Measurements from ENCODE around the gene TBC1D4. TPM values are rescaled to one million over a fixed set of nuclear protein-coding genes. Genes with fewer than 3 reads are reported as not detected.

TBC1D4 gene
- total RNA-seq, 4 donors from 2014 or later: 20.2 to 74.7 (median 30.9) TPM

DNA sequence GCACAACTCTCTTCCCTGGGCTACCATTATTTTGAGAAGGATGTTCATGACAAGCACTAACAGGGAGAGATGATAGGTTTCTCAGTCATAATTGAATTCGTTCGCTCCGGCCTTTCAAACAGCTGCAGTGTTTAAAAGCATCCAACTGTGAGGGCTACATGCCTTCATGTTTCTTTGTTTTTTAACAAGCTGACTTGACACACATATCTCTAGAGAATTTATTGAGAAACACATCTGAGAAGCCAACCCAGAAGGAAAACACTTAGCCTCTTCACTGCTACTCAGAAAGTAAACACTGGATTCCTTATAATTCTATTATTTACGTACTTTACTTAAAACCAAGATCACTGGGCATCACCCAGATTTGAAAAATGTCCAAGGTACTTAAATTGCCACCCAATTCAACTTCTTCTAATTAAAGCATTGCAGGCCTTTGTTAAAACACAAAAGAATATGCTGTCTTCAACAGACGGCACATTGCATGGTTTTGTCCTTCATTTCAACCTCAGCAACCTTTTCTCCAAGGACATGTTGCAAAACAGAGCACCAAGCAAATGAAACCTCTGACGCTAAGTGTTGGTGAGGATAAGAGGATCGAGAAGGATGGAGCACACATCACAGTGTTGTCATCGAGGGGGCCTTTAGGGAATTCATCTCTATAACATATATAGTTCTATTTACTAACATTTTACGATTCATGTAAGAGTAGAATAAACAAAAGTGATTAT is 75.8 kb downstream of the TBC1D4 start:
- Histone ChIP-seq H3K4me3 (no peak overlapping the region), H3K36me3 (no peaks in the 10 kb centered on the region), H3K27me3 (no peaks in the 10 kb centered on the region), H3K27ac (peak overlapping the region; percentile 1 to 50), H3K4me1 (no peaks in the 10 kb centered on the region), H3K9me3 (no peaks in the 10 kb centered on the region)
- TF ChIP-seq POLR2A (IDR thresholded peaks at IDR 0.05): no peak
- TF ChIP-seq, protein P1, sequence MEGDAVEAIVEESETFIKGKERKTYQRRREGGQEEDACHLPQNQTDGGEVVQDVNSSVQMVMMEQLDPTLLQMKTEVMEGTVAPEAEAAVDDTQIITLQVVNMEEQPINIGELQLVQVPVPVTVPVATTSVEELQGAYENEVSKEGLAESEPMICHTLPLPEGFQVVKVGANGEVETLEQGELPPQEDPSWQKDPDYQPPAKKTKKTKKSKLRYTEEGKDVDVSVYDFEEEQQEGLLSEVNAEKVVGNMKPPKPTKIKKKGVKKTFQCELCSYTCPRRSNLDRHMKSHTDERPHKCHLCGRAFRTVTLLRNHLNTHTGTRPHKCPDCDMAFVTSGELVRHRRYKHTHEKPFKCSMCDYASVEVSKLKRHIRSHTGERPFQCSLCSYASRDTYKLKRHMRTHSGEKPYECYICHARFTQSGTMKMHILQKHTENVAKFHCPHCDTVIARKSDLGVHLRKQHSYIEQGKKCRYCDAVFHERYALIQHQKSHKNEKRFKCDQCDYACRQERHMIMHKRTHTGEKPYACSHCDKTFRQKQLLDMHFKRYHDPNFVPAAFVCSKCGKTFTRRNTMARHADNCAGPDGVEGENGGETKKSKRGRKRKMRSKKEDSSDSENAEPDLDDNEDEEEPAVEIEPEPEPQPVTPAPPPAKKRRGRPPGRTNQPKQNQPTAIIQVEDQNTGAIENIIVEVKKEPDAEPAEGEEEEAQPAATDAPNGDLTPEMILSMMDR (IDR thresholded peaks at IDR 0.05): no peak
- no peak for DNase-seq
- intact Hi-C loops (cut with DNase I; ENCODE audit: low total_unique reads): no loop called here

DNA sequence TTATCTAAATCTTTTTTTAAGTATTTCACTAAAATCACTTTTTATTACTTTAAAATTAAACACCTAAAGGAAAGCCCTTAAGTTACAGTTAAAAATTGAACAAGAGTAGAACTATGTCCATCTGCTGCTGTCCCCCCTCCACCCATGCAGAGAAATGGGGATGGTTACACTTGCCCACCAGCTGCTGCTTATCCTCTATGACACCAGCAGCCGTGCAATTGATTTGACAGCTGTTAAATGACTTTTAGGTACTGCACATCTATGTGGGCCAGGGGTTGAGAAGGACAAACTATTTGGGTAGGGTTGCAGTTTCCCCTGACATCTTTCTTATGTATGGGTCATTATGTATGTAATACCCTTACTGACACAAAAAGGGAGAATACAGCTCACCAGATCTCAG is 77.2 kb downstream of the TBC1D4 start:
- TF ChIP-seq, protein P1 (IDR thresholded peaks at IDR 0.05): no peak
- TF ChIP-seq POLR2A (IDR thresholded peaks at IDR 0.05): no peak
- H3K9me3 ChIP-seq: no peaks in the 10 kb centered on the region
- no peak for DNase-seq
- H3K27me3 ChIP-seq: no peaks in the 10 kb centered on the region
- no peak overlapping the region for H3K27ac ChIP-seq
- H3K4me3 ChIP-seq: no peak overlapping the region
- no peaks in the 10 kb centered on the region for H3K4me1 ChIP-seq
- intact Hi-C loops (cut with DNase I; ENCODE audit: low total_unique reads): no loop called here
- no peaks in the 10 kb centered on the region for H3K36me3 ChIP-seq

DNA sequence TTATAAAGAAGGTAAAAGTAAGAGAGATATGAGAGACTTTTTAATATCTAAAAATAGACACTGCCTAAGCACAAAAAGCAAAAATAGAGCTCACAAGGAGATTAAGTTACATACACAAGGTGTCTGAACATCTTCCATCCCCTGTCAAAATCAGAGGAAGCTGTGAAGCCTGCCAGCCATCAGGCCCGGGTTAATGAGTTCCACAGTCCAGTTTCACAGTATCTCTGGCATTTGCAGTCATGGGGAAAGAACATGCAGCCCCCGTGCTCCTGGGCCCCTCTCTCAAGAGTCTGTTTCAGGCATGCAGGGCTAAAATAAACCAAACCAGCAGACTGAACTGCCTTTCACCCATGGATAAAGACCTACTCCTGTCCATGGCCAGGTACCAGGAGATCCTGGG is 79.2 kb downstream of the TBC1D4 start:
- no peaks in the 10 kb centered on the region for H3K9me3 ChIP-seq
- H3K36me3 ChIP-seq: no peaks in the 10 kb centered on the region
- TF ChIP-seq POLR2A (IDR thresholded peaks at IDR 0.05): no peak
- TF ChIP-seq, protein P1 (IDR thresholded peaks at IDR 0.05): no peak
- H3K4me3 ChIP-seq: no peak overlapping the region
- H3K27me3 ChIP-seq: no peaks in the 10 kb centered on the region
- peak in 1 of 2 donors; percentile 33 for DNase-seq
- intact Hi-C loops (cut with DNase I; ENCODE audit: low total_unique reads): no loop called here
- peak overlapping the region in 1 of 2 donors; percentile 49 for H3K27ac ChIP-seq
- no peaks in the 10 kb centered on the region for H3K4me1 ChIP-seq

DNA sequence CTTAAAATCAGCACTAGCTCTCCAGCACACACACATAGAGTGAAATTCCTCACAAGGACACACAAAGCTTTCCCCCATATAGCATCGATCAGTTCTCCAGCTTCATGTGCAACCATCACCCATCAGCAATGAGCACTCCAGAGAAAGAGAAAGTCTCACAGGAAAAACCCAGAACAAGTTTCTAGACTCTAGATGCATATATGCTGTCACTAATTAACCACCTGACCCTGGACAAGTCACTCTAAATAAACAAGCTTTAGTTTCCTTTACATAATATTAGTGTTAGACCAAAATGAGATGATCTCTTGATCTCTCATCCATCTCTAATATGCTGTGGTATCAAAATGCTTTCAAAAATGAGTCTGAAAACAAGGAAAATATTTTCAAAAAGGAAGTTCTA is 81.2 kb downstream of the TBC1D4 start:
- DNase-seq: no peak
- intact Hi-C loops (cut with DNase I; ENCODE audit: low total_unique reads): no loop called here
- Histone ChIP-seq H3K27me3 (no peaks in the 10 kb centered on the region), H3K4me3 (no peak overlapping the region), H3K27ac (no peak overlapping the region), H3K36me3 (no peaks in the 10 kb centered on the region), H3K9me3 (no peaks in the 10 kb centered on the region), H3K4me1 (no peaks in the 10 kb centered on the region)
- TF ChIP-seq POLR2A (IDR thresholded peaks at IDR 0.05): no peak
- TF ChIP-seq, protein P1 (IDR thresholded peaks at IDR 0.05): no peak

DNA sequence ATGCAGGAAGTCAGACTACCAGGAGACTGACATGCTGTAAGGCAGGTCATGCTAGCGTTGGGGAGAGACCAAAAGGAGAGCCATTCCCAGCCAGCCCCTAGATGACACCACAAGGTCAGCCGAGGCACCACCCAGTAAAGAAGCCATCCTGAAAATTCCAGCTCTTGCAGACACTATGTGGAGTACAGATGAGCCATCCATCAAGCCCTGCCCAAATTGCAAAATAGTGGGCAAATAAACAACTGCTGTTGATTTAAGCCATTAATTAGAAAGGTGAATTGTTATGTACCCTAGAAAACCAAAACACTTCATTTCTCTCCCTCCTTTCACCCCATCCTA is 82.1 kb downstream of the TBC1D4 start:
- intact Hi-C loops (cut with DNase I; ENCODE audit: low total_unique reads): no loop called here
- Histone ChIP-seq H3K9me3 (no peaks in the 10 kb centered on the region), H3K27me3 (no peaks in the 10 kb centered on the region), H3K36me3 (no peaks in the 10 kb centered on the region), H3K4me3 (no peak overlapping the region), H3K4me1 (no peaks in the 10 kb centered on the region), H3K27ac (no peak overlapping the region)
- DNase-seq: no peak
- TF ChIP-seq, protein P1 (IDR thresholded peaks at IDR 0.05): no peak
- TF ChIP-seq POLR2A (IDR thresholded peaks at IDR 0.05): no peak

Measured in uterus (tissue), 4 donors.